ENCODE results near the gene HRK. TPM values are rescaled to one million over a fixed set of nuclear protein-coding genes. Genes with fewer than 3 reads are reported as not detected.

The HRK gene
- under 1 TPM in 3 of 6 donors, not detected in 3; 0.06 to 0.33 (median 0.13) TPM for total RNA-seq

DNA sequence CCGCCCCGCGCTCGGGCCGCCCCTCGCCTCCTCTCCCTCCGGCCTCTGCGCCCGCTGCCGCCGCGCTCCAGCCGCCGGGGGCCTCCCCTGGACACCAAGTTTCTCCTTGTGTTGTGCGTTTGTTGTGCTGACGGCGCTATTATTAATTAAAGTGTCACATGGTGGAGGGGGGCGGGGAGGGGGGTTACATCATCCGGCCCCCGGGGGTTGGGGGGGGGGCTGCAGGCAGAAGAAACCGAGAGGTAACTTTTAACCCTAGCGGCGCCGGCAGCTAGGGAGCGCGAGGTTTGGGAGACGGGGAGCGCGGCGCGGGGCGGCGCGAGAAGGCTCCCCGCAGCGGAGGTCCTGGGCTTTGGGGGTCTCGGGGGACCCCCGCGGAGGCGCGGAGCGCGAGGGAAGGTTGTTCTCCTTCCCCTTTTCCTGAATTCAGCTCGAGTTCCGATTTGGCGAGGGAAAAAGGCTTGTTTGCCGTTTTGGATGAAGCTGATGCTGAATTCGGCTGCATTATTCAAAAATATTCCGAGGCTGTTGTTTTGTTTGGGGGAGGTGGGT, at the start of gene HRK:
Gene HRK, minus strand, starts transcription at position 117 of the 552 bp plus-strand sequence. CDS start 134 bp downstream, outside the sequence.
- ATAC-seq (ENCODE audit: low FRiP score in 2 of 2) = no peak
- no peak within 1 kb of the TSS for H3K27ac ChIP-seq
- 0 to 3% methylated on average over 10 to 43 of the region's 49 CpGs for WGBS, 2 donors
- peaks cover 0 to 54% (median 25%) of the 10 kb centered on the region in 4 donors for H3K27me3 ChIP-seq
- no peaks in the 10 kb centered on the region for H3K9me3 ChIP-seq
- H3K36me3 ChIP-seq = no peaks in the 10 kb centered on the region
- peaks cover 31 to 45% (median 37%) of the 10 kb centered on the region in 4 donors for H3K4me1 ChIP-seq
- TF ChIP-seq POLR2AphosphoS5 (IDR thresholded peaks at IDR 0.05) = no peak
- no peak for TF ChIP-seq POLR2A (IDR thresholded peaks at IDR 0.05)
- H3K4me3 ChIP-seq = peak within 1 kb of the TSS in 3 of 4 donors; percentile 35 to 41 (median 40)
- DNase-seq = peak in 1 of 2 donors; percentile 68

- Histone ChIP-seq H3K27ac (no peak overlapping the region), H3K9me3 (no peaks in the 10 kb centered on the region), H3K27me3 (no peaks in the 10 kb centered on the region), H3K4me1 (peaks cover 0 to 14% (median 10%) of the 10 kb centered on the region in 4 donors), H3K4me3 (no peak overlapping the region), H3K36me3 (peaks cover 0 to 20% (median 9%) of the 10 kb centered on the region in 4 donors)
- DNase-seq = no peak
- no peak for TF ChIP-seq EP300 (IDR thresholded peaks at IDR 0.05)
- TF ChIP-seq POLR2A (IDR thresholded peaks at IDR 0.05) = no peak
- no peak for ATAC-seq (ENCODE audit: low FRiP score in 2 of 2)
Observed at GRCh38 chr12:116929885-116930284, 48.6 kb upstream of the HRK start.

GRCh38 chr12:116928504-116928903, 47.3 kb upstream of the HRK start:
- TF ChIP-seq CTCF (IDR thresholded peaks at IDR 0.05) = no peak
- no peak for TF ChIP-seq POLR2AphosphoS5 (IDR thresholded peaks at IDR 0.05)
- TF ChIP-seq POLR2A (IDR thresholded peaks at IDR 0.05) = no peak
- no peak for TF ChIP-seq EP300 (IDR thresholded peaks at IDR 0.05)
- H3K9me3 ChIP-seq = no peaks in the 10 kb centered on the region
- peaks cover 0 to 17% (median 5%) of the 10 kb centered on the region in 4 donors for H3K4me1 ChIP-seq
- DNase-seq = no peak
- 92 to 95% methylated on average over 5 of the region's 5 CpGs for WGBS, 2 donors
- H3K36me3 ChIP-seq = peaks cover 0 to 20% (median 9%) of the 10 kb centered on the region in 4 donors
- no peak overlapping the region for H3K27ac ChIP-seq
- no peaks in the 10 kb centered on the region for H3K27me3 ChIP-seq
- H3K4me3 ChIP-seq = no peak overlapping the region
- ATAC-seq (ENCODE audit: low FRiP score in 2 of 2) = no peak

- ATAC-seq (ENCODE audit: low FRiP score in 2 of 2) (peak in 1 of 2 donors; percentile 26), DNase-seq (no peak)
- Histone ChIP-seq H3K27me3 (no peaks in the 10 kb centered on the region), H3K4me3 (no peak overlapping the region), H3K36me3 (peaks cover 0 to 19% (median 9%) of the 10 kb centered on the region in 4 donors), H3K27ac (no peak overlapping the region), H3K4me1 (peaks cover 0 to 10% (median 2%) of the 10 kb centered on the region in 4 donors), H3K9me3 (no peaks in the 10 kb centered on the region)
- 81 to 83% methylated on average over 9 of the region's 9 CpGs for WGBS, 2 donors
- no peak for TF ChIP-seq POLR2A (IDR thresholded peaks at IDR 0.05)
- TF ChIP-seq POLR2AphosphoS5 (IDR thresholded peaks at IDR 0.05) = no peak
- TF ChIP-seq CTCF (IDR thresholded peaks at IDR 0.05) = no peak
- TF ChIP-seq EP300 (IDR thresholded peaks at IDR 0.05) = no peak
Observed at GRCh38 chr12:116927244-116927940, 46.2 kb upstream of the HRK start.

DNA sequence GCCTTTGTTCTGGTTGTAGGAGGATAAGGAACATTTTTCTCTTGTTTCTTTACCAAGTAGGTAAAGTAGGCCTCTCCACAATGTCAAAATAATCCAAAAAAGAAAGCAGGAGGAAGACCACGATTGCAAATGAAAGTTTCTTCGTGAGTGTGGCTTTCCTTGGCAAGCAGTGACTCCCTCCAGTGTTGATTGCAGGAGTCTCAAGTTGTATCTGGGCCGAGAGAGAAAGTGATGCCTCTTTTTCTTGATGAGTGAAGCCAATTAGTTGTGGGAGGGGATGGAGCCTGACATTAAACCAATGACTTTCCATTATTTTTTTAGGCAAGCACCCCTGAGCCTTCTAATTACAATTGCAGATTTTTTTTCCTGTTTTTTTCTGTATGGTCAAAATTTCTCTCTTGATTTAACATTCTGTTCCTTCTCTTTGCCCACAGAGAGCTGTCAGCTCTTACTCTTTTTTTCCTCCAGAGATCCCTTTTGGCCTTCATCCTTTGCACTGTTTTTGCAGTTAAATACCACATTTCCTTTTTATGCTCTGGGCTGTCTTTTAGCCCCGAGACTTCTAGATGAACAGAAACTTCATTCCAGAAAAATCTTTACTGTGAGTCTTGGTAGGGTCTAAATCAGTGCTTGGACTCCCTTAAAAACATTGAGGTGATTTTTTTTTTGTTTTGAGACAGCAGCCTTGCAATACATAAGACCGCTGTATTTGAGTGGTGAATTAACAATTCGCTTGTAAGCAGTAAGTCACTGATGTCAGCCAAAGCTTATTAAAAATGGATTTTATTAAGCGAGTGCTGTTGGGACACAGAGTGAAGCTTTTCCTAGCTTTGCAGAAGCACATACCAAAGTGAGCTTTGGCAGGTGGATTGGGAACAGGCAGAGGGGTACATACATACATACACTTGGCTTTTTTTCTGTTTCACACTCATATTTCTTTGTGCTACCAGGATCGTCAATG, 45.3 kb upstream of the HRK start:
- H3K36me3 ChIP-seq = peaks cover 0 to 18% (median 9%) of the 10 kb centered on the region in 4 donors
- WGBS, 2 donors = 69 to 76% methylated on average over 8 of the region's 8 CpGs
- TF ChIP-seq POLR2A (IDR thresholded peaks at IDR 0.05) = no peak
- TF ChIP-seq EP300 (IDR thresholded peaks at IDR 0.05) = no peak
- no peak for TF ChIP-seq POLR2AphosphoS5 (IDR thresholded peaks at IDR 0.05)
- TF ChIP-seq CTCF (IDR thresholded peaks at IDR 0.05) = no peak
- DNase-seq = no peak
- ATAC-seq (ENCODE audit: low FRiP score in 2 of 2) = no peak
- H3K4me3 ChIP-seq = no peak overlapping the region
- no peaks in the 10 kb centered on the region for H3K9me3 ChIP-seq
- no peaks in the 10 kb centered on the region for H3K27me3 ChIP-seq
- no peak overlapping the region for H3K27ac ChIP-seq
- H3K4me1 ChIP-seq = peaks cover 0 to 6% (median 2%) of the 10 kb centered on the region in 4 donors
